Large intestine (tissue), 3 donors: ENCODE results near the gene CDC14A. TPM values are rescaled to one million over a fixed set of nuclear protein-coding genes. Genes with fewer than 3 reads are reported as not detected.

Source experiments
- DNase-seq, 2 donors: peaks; one replicate each; pipeline versions ENCODE4 v3.0.0 to v3.0.0-alpha.2; 2013
- H3K27ac ChIP-seq: one replicate; pipeline ENCODE4 v1.5.1; 2013; ENCODE audit warnings: low read length
- H3K27me3 ChIP-seq: 2 replicates; pipeline ENCODE4 v1.6.1; 2013; ENCODE audit warnings: low read length; ENCODE audit not compliant: control insufficient read depth, insufficient read depth
- H3K36me3 ChIP-seq: 2 replicates; pipeline ENCODE4 v1.6.1; 2013; ENCODE audit warnings: low read length; ENCODE audit not compliant: control insufficient read depth, insufficient read depth
- H3K4me1 ChIP-seq: one replicate; pipeline ENCODE4 v1.6.1; 2013; ENCODE audit warnings: low read length; ENCODE audit not compliant: control insufficient read depth, insufficient read depth
- H3K4me3 ChIP-seq: one replicate; pipeline ENCODE4 v1.5.1; 2013; ENCODE audit warnings: low read length
- H3K9me3 ChIP-seq: one replicate; pipeline ENCODE4 v1.6.1; 2013; ENCODE audit warnings: mild to moderate bottlenecking, low read depth, low read length, moderate library complexity; ENCODE audit not compliant: control insufficient read depth
- WGBS: methylation state at CpG from one replicate; pipeline ENCODE4 v1.1.5; 2013; ENCODE audit warnings: low lambda C conversion rate; ENCODE audit not compliant: insufficient coverage; 5-methylcytosine and 5-hydroxymethylcytosine counted together
- polyA plus RNA-seq: library from polyadenylated mRNA; unstranded; fragments of 120-200 nt; gene quantifications from one replicate; pipeline ENCODE4 v1.2.1, GENCODE V29; 2013

CDC14A gene
- polyA plus RNA-seq, 1 donor, result 15.7 TPM

- Histone ChIP-seq H3K27me3 (no peaks in the 10 kb centered on the region), H3K27ac (no peak overlapping the region), H3K9me3 (no peaks in the 10 kb centered on the region), H3K36me3 (peaks cover 17% of the 10 kb centered on the region), H3K4me1 (no peaks in the 10 kb centered on the region), H3K4me3 (no peak overlapping the region)
- no peak for DNase-seq
These were observed 129.9 kb downstream of the CDC14A start for GRCh38 chr1:100482167-100482566.

- Histone ChIP-seq H3K27me3 (no peaks in the 10 kb centered on the region), H3K4me1 (no peaks in the 10 kb centered on the region), H3K27ac (no peak overlapping the region), H3K36me3 (peaks cover 17% of the 10 kb centered on the region), H3K9me3 (no peaks in the 10 kb centered on the region), H3K4me3 (no peak overlapping the region)
- no CpG with 5 or more reads among the region's 5 CpGs for WGBS
- no peak for DNase-seq
These were observed 130.4 kb downstream of the CDC14A start for GRCh38 chr1:100482748-100483147.

GRCh38 chr1:100483230-100483629 is 130.9 kb downstream of the CDC14A start:
- no peaks in the 10 kb centered on the region for H3K4me1 ChIP-seq
- 93% methylated on average over 3 of the region's 3 CpGs for WGBS
- H3K27me3 ChIP-seq, result no peaks in the 10 kb centered on the region
- no peak for DNase-seq
- H3K27ac ChIP-seq, result no peak overlapping the region
- peaks cover 17% of the 10 kb centered on the region for H3K36me3 ChIP-seq
- no peak overlapping the region for H3K4me3 ChIP-seq
- no peaks in the 10 kb centered on the region for H3K9me3 ChIP-seq

- Histone ChIP-seq H3K9me3 (no peaks in the 10 kb centered on the region), H3K4me1 (no peaks in the 10 kb centered on the region), H3K27me3 (no peaks in the 10 kb centered on the region), H3K36me3 (peaks cover 17% of the 10 kb centered on the region), H3K4me3 (no peak overlapping the region), H3K27ac (no peak overlapping the region)
- no peak for DNase-seq
- 33% methylated on average over 1 of the region's 2 CpGs for WGBS
These were observed 133.6 kb downstream of the CDC14A start for GRCh38 chr1:100485855-100486258.

- Histone ChIP-seq H3K4me1 (no peaks in the 10 kb centered on the region), H3K27me3 (no peaks in the 10 kb centered on the region), H3K27ac (no peak overlapping the region), H3K4me3 (no peak overlapping the region), H3K36me3 (peaks cover 35% of the 10 kb centered on the region), H3K9me3 (no peaks in the 10 kb centered on the region)
- WGBS, result 100% methylated on average over 1 of the region's 4 CpGs
- no peak for DNase-seq
These were observed 142.2 kb downstream of the CDC14A start for GRCh38 chr1:100494393-100495084.

- WGBS, result 100% methylated on average over 2 of the region's 2 CpGs
- no peak overlapping the region for H3K27ac ChIP-seq
These were observed 144.6 kb downstream of the CDC14A start for GRCh38 chr1:100496896-100497295.

GRCh38 chr1:100497796-100498195 is 145.5 kb downstream of the CDC14A start:
- no peaks in the 10 kb centered on the region for H3K27me3 ChIP-seq
- no peaks in the 10 kb centered on the region for H3K9me3 ChIP-seq
- H3K4me3 ChIP-seq, result no peak overlapping the region
- no peak for DNase-seq
- no peak overlapping the region for H3K27ac ChIP-seq
- H3K4me1 ChIP-seq, result no peaks in the 10 kb centered on the region
- WGBS, result 100% methylated on average over 1 of the region's 4 CpGs
- peaks cover 49% of the 10 kb centered on the region for H3K36me3 ChIP-seq

More at GRCh38 chr1:100496896-100497295, 144.6 kb downstream of the CDC14A start:
- Histone ChIP-seq H3K4me3 (no peak overlapping the region), H3K9me3 (no peaks in the 10 kb centered on the region), H3K36me3 (peaks cover 46% of the 10 kb centered on the region), H3K4me1 (no peaks in the 10 kb centered on the region), H3K27me3 (no peaks in the 10 kb centered on the region)
- DNase-seq, result no peak

- no peak overlapping the region for H3K4me3 ChIP-seq
- no peaks in the 10 kb centered on the region for H3K27me3 ChIP-seq
- peaks cover 49% of the 10 kb centered on the region for H3K36me3 ChIP-seq
- H3K9me3 ChIP-seq, result no peaks in the 10 kb centered on the region
- H3K4me1 ChIP-seq, result no peaks in the 10 kb centered on the region
- no peak overlapping the region for H3K27ac ChIP-seq
- WGBS, result 86% methylated on average over 1 of the region's 11 CpGs
- no peak for DNase-seq
These were observed 147.0 kb downstream of the CDC14A start for GRCh38 chr1:100499194-100499811.

- WGBS, result no CpG with 5 or more reads among the region's 3 CpGs
- H3K9me3 ChIP-seq, result no peaks in the 10 kb centered on the region
- peaks cover 39% of the 10 kb centered on the region for H3K36me3 ChIP-seq
- DNase-seq, result no peak
- no peaks in the 10 kb centered on the region for H3K27me3 ChIP-seq
- no peak overlapping the region for H3K4me3 ChIP-seq
- no peaks in the 10 kb centered on the region for H3K4me1 ChIP-seq
- H3K27ac ChIP-seq, result no peak overlapping the region
These were observed 149.9 kb downstream of the CDC14A start for GRCh38 chr1:100502052-100502792.

GRCh38 chr1:100506217-100506616 is 153.9 kb downstream of the CDC14A start:
- H3K4me1 ChIP-seq, result no peaks in the 10 kb centered on the region
- no peak overlapping the region for H3K27ac ChIP-seq
- no peaks in the 10 kb centered on the region for H3K27me3 ChIP-seq
- H3K36me3 ChIP-seq, result peaks cover 22% of the 10 kb centered on the region
- WGBS, result no CpG with 5 or more reads among the region's 2 CpGs
- H3K9me3 ChIP-seq, result no peaks in the 10 kb centered on the region
- no peak for DNase-seq
- H3K4me3 ChIP-seq, result no peak overlapping the region
